Calu3 (cell line): ENCODE data around the gene TUT1. TPM values are rescaled to one million over a fixed set of nuclear protein-coding genes. Genes with fewer than 3 reads are reported as not detected.

ENCODE experiments used
- BruUV-seq: library from RNA; stranded (reverse); fragments of 400-500 nt; replicated peaks from 2 replicates; lab custom pipeline; 2021; lab: Mats Ljungman, UMichigan
- CTCF ChIA-PET: fragments of 300-600 bp; sonication (Branson Sonifier 250); formaldehyde crosslinking; loops from one replicate; lab custom pipeline; 2022; ENCODE audit warnings: antibody characterized with exemption; lab: Charles Lee
- DNase-seq: peaks from one replicate; pipeline ENCODE4 v3.0.0; 2022
- H3K27ac Mint-ChIP-seq: one replicate; pipeline ENCODE4 v1.8.0; 2022; ENCODE audit warnings: mixed read lengths; ENCODE audit not compliant: unreplicated experiment
- H3K27me3 Mint-ChIP-seq: one replicate; pipeline ENCODE4 v1.8.0; 2022; ENCODE audit warnings: mixed read lengths; ENCODE audit not compliant: unreplicated experiment
- H3K36me3 Mint-ChIP-seq: one replicate; pipeline ENCODE4 v1.8.0; 2022; ENCODE audit warnings: mild to moderate bottlenecking, moderate library complexity, mixed read lengths; ENCODE audit not compliant: insufficient read depth, unreplicated experiment
- H3K4me1 Mint-ChIP-seq: one replicate; pipeline ENCODE4 v1.8.0; 2022; ENCODE audit warnings: mild to moderate bottlenecking, low read depth, mixed read lengths; ENCODE audit not compliant: unreplicated experiment
- H3K4me3 Mint-ChIP-seq: one replicate; pipeline ENCODE4 v1.8.0; 2022; ENCODE audit warnings: mild to moderate bottlenecking, low read depth, moderate library complexity, mixed read lengths; ENCODE audit not compliant: unreplicated experiment
- H3K9me3 Mint-ChIP-seq: one replicate; pipeline ENCODE4 v1.8.0; 2022; ENCODE audit warnings: low read depth, mixed read lengths; ENCODE audit not compliant: unreplicated experiment
- CTCF ChIP-seq: fragments of 200-600 bp; IDR thresholded peaks from one replicate; pipeline ENCODE4 v1.8.0; 2022; ENCODE audit warnings: antibody characterized with exemption; ENCODE audit not compliant: unreplicated experiment
- intact Hi-C: fragments of 100-400 bp; cut with micrococcal nuclease; formaldehyde crosslinking; loops from one replicate; pipeline ENCODE4 v1.10.0; 2022; ENCODE audit not compliant: unreplicated experiment
- total RNA-seq: library from RNA; stranded (reverse); gene quantifications from 2 replicates; pipeline ENCODE4 v1.2.3, GENCODE V29; 2022

The TUT1 gene
- total RNA-seq, 1 experiment from 2014 or later = 21.9 TPM

- intact Hi-C loops = loop anchor here (2.0 to 5.0 kb wide), 2 partner anchors 116 to 151 kb away; no protein-coding TSS in a partner anchor
- TF ChIP-seq CTCF = peak; percentile 97
- peak; percentile 91 for DNase-seq
- Mint-ChIP-seq H3K27ac (peak overlapping the region; percentile 97), H3K4me1 (peaks cover 51% of the 10 kb centered on the region), H3K27me3 (no peaks in the 10 kb centered on the region), H3K9me3 (no peaks in the 10 kb centered on the region), H3K4me3 (peak overlapping the region; percentile 100), H3K36me3 (peaks cover 80% of the 10 kb centered on the region)
- CTCF ChIA-PET = interaction anchor here (0.5 to 6.8 kb wide), 23 partner anchors 8 to 203 kb away, joined by 3 to 86 read pairs (median 4); partner anchors contain the start of genes B3GAT3, EEF1G and MTA2
- no TSS peak for BruUV-seq
Measured at GRCh38 chr11:62542750-62543567, 48.4 kb downstream of the TUT1 start.

GRCh38 chr11:62542111-62542745, 49.1 kb downstream of the TUT1 start:
- intact Hi-C loops = loop anchor here (2.0 to 5.0 kb wide), 2 partner anchors 115 to 150 kb away; no protein-coding TSS in a partner anchor
- peak overlapping the region; percentile 24 for H3K27ac Mint-ChIP-seq
- no peak for DNase-seq
- peaks cover 80% of the 10 kb centered on the region for H3K36me3 Mint-ChIP-seq
- H3K9me3 Mint-ChIP-seq = no peaks in the 10 kb centered on the region
- CTCF ChIA-PET = interaction anchor here (0.6 to 6.8 kb wide), 17 partner anchors 9 to 202 kb away, joined by 3 to 86 read pairs (median 4); partner anchors contain the start of gene MTA2
- no peaks in the 10 kb centered on the region for H3K27me3 Mint-ChIP-seq
- BruUV-seq = no TSS peak
- no peak for TF ChIP-seq CTCF
- peak overlapping the region; percentile 100 for H3K4me3 Mint-ChIP-seq
- peaks cover 44% of the 10 kb centered on the region for H3K4me1 Mint-ChIP-seq

GRCh38 chr11:62540804-62541701, 50.3 kb downstream of the TUT1 start:
- no peaks in the 10 kb centered on the region for H3K27me3 Mint-ChIP-seq
- no peak for DNase-seq
- peaks cover 77% of the 10 kb centered on the region for H3K36me3 Mint-ChIP-seq
- peaks cover 42% of the 10 kb centered on the region for H3K4me1 Mint-ChIP-seq
- peak overlapping the region; percentile 24 for H3K27ac Mint-ChIP-seq
- intact Hi-C loops = loop anchor here (5.0 kb wide), 1 partner anchor 149 kb away; no protein-coding TSS in a partner anchor
- no peak for TF ChIP-seq CTCF
- no TSS peak for BruUV-seq
- H3K4me3 Mint-ChIP-seq = peak overlapping the region; percentile 100
- CTCF ChIA-PET = interaction anchor here (0.8 to 4.5 kb wide), 5 partner anchors 10 to 147 kb away, joined by 3 to 69 read pairs (median 6); partner anchors contain the start of gene TUT1
- no peaks in the 10 kb centered on the region for H3K9me3 Mint-ChIP-seq
